Thoracic aorta (tissue), 2 donors: ENCODE data around the gene HOMER1. TPM values are rescaled to one million over a fixed set of nuclear protein-coding genes. Genes with fewer than 3 reads are reported as not detected.

Source experiments
- ATAC-seq: fragments of 150-250 bp; one replicate; pipeline ENCODE4 v1.8.0; 2017; ENCODE audit warnings: low read depth; ENCODE audit not compliant: insufficient number of reproducible peaks, low FRiP score
- DNase-seq: peaks from one replicate; pipeline ENCODE4 v3.0.0-alpha.2; 2020; ENCODE audit warnings: low spot score
- H3K27ac ChIP-seq, 2 donors: fragments of 200-600 bp; sonication (generic); 1 replicate in 1 of 2; 2 replicates in 1 of 2; pipeline ENCODE4 v1.5.1; 2016; ENCODE audit warnings: mild to moderate bottlenecking in 2 of 2, moderate library complexity in 2 of 2
- H3K27me3 ChIP-seq: fragments of 200-600 bp; sonication (generic); replicated peaks from 2 replicates; pipeline ENCODE4 v1.6.0; 2016; ENCODE audit warnings: mild to moderate bottlenecking; ENCODE audit not compliant: insufficient read depth
- H3K36me3 ChIP-seq: fragments of 200-600 bp; sonication (generic); one replicate; pipeline ENCODE4 v1.5.1; 2016
- H3K4me1 ChIP-seq, 2 donors: fragments of 200-600 bp; sonication (generic); 1 replicate in 1 of 2; 2 replicates in 1 of 2; pipeline versions ENCODE4 v1.5.1 to v1.6.0; 2016; ENCODE audit warnings: low read depth in 2 of 2, mild to moderate bottlenecking in 1 of 2; ENCODE audit not compliant: control insufficient read depth in 1 of 2
- H3K4me3 ChIP-seq: fragments of 200-600 bp; sonication (generic); 2 replicates; pipeline ENCODE4 v1.5.1; 2016; ENCODE audit warnings: mild to moderate bottlenecking
- H3K9me3 ChIP-seq: fragments of 200-600 bp; sonication (generic); 2 replicates; pipeline ENCODE4 v1.5.1; 2016
- total RNA-seq, 2 donors: library from RNA; depleted of rRNA; stranded (reverse); fragments of >200 nt; gene quantifications; one replicate each; pipeline versions ENCODE4 v1.1.0 to v1.2.3, GENCODE V29; 2016
- TF ChIP-seq, protein P1 (sequence below): fragments of 200-600 bp; sonication (generic); IDR thresholded peaks from one replicate; pipeline ENCODE4 v1.5.1; 2019; ENCODE audit warnings: antibody characterized with exemption

HOMER1 gene
- total RNA-seq, 2 donors from 2014 or later: 2.4 to 7.8 TPM

DNA sequence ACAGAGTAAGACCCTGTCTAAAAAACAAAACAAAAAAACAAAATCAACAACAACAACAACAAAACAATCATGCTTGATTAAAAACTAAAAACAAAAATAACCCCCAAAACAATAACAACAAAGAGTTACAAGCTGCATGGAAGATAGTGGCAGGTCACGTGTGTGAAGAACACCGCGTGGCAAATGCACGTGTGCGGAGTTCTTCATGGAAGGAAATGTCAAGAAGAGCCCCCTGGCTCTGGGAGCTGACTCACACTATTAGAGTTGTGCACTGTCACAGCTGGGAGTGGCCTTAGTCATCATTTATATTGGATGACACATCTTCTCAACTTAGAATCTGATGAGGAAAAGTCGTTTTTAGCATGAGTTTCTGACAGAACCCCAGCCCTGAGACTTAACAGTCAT, 167.5 kb downstream of the HOMER1 start:
- DNase-seq (no peak), ATAC-seq (no peak)
- H3K36me3 ChIP-seq: no peaks in the 10 kb centered on the region
- no peak overlapping the region for H3K4me3 ChIP-seq
- H3K27me3 ChIP-seq: no peaks in the 10 kb centered on the region
- TF ChIP-seq, protein P1, sequence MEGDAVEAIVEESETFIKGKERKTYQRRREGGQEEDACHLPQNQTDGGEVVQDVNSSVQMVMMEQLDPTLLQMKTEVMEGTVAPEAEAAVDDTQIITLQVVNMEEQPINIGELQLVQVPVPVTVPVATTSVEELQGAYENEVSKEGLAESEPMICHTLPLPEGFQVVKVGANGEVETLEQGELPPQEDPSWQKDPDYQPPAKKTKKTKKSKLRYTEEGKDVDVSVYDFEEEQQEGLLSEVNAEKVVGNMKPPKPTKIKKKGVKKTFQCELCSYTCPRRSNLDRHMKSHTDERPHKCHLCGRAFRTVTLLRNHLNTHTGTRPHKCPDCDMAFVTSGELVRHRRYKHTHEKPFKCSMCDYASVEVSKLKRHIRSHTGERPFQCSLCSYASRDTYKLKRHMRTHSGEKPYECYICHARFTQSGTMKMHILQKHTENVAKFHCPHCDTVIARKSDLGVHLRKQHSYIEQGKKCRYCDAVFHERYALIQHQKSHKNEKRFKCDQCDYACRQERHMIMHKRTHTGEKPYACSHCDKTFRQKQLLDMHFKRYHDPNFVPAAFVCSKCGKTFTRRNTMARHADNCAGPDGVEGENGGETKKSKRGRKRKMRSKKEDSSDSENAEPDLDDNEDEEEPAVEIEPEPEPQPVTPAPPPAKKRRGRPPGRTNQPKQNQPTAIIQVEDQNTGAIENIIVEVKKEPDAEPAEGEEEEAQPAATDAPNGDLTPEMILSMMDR: no peak
- H3K27ac ChIP-seq: no peak overlapping the region
- no peaks in the 10 kb centered on the region for H3K4me1 ChIP-seq
- H3K9me3 ChIP-seq: no peaks in the 10 kb centered on the region

DNA sequence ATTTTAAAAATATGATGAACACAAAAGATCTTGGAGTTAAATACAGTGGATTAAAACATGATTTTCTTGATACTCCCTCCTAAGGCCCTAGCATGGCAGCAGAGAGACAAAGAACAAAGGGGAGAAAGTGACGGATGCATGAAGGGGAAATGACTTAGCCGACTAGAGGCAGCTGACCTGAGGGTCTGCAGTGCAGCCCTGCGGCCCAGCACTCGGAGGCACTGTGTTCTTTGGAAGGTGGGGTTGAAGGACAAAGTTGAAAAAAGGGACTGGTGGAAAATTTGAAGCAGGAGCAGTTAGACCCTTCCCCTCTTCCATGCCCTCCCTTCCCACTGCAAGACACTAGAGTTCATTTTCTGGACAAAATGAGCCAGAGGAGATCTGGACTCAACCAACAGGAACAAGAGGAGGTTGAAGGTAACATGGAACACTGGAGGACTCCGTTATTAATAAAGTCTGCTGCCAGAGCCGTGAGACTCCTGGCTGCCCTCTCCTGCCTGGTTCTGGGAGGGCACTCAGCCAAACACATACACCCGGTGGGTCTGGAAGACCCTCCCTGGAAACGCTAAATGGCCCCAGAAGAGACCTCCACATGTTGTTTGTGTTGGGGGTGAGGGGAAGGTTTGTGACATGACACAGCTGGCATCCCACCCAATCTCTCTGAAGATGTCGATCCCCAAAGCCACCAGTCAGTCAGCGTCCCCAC, 179.9 kb downstream of the HOMER1 start:
- no peaks in the 10 kb centered on the region for H3K27me3 ChIP-seq
- ATAC-seq: no peak
- H3K9me3 ChIP-seq: no peaks in the 10 kb centered on the region
- no peaks in the 10 kb centered on the region for H3K4me1 ChIP-seq
- no peak overlapping the region for H3K4me3 ChIP-seq
- no peaks in the 10 kb centered on the region for H3K36me3 ChIP-seq
- TF ChIP-seq, protein P1: no peak
- H3K27ac ChIP-seq: no peak overlapping the region
- no peak for DNase-seq

DNA sequence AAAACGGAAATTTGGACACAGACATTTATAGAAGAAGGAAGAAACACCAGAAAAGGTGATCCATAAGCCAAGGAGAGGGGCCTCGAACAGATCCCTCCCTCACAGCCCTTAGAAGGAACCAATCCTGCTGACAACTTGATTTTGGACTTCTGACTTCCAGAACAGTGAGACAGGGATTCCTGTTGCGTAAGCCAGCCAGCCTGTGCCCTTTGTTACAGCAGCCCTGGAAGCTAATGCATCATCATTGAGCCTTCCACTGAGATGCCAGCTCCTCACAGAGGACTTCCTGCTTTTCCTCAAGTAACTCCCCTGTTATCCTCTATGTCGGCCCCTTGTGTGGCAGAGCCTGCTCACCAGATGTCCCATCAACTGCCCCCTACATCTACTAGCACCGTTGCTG, 183.9 kb downstream of the HOMER1 start:
- Histone ChIP-seq H3K27me3 (no peaks in the 10 kb centered on the region), H3K4me3 (no peak overlapping the region), H3K36me3 (no peaks in the 10 kb centered on the region), H3K9me3 (no peaks in the 10 kb centered on the region), H3K4me1 (no peaks in the 10 kb centered on the region), H3K27ac (no peak overlapping the region)
- DNase-seq: no peak
- TF ChIP-seq, protein P1: no peak
- no peak for ATAC-seq

DNA sequence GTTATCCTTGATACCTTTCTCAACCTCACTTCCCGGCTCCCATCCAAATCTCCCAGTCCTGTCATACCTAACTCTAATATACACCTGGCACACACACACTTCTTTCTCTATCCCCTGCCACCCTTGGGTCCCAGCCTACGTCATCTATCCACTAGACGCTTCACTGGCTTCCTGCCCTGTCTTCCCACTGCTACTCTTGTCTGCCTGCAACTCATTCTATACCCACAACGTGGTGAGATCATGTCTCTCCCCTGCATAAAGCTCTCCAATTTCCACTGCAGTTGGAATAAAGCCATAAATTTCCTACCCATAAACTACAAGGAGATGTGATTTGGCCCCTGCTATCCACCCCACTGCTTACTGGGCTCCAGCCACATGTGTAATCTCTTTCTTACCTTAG, 184.5 kb downstream of the HOMER1 start:
- Histone ChIP-seq H3K36me3 (no peaks in the 10 kb centered on the region), H3K4me1 (no peaks in the 10 kb centered on the region), H3K27me3 (no peaks in the 10 kb centered on the region), H3K27ac (no peak overlapping the region), H3K4me3 (no peak overlapping the region), H3K9me3 (no peaks in the 10 kb centered on the region)
- no peak for DNase-seq
- TF ChIP-seq, protein P1: no peak
- no peak for ATAC-seq

Other genes starting within 250 kb of the HOMER1 start
- 10 to 100 TPM; 63.5 to 68.7 TPM for gene TENT2, start 98.3 kb upstream of the HOMER1 start, total RNA-seq
- 1 to 10 TPM; 1.6 to 5.6 TPM for gene CMYA5, start 175.7 kb upstream of the HOMER1 start, total RNA-seq